Stimulated activated CD8-positive, alpha-beta memory T cell treated with anti-CD3 and anti-CD28 coated beads, Interleukin-12 subunit alpha, Interleukin-12 subunit beta, amount 100 ng/mL, for 4 hours (primary cell): ENCODE data around the gene NR1H4.
"Not testable (repeated sequence)": the region's sequence is repeated elsewhere in the genome, so short reads cannot be mapped to it uniquely, and the experiment has no call there.

Source experiments
- DNase-seq: peaks from one replicate; pipeline ENCODE4 v3.0.0-alpha.2; 2020; ENCODE audit warnings: low read depth

Gene NR1H4

GRCh38 chr12:100567945-100568344, 94.3 kb downstream of the NR1H4 start:
- DNase-seq: no peak

GRCh38 chr12:100572184-100572583, 98.5 kb downstream of the NR1H4 start:
- no peak for DNase-seq

GRCh38 chr12:100573292-100574186, 99.9 kb downstream of the NR1H4 start, which contains the start of gene GAS2L3:
GAS2L3 (plus strand) TSS chr12:100573684; CDS start chr12:100594905, 21,221 bp downstream.
- DNase-seq: peak; percentile 29

- DNase-seq: no peak
Observed at GRCh38 chr12:100574187-100575074, 100.8 kb downstream of the NR1H4 start.

- no peak for DNase-seq
Observed at GRCh38 chr12:100576331-100577036, 102.8 kb downstream of the NR1H4 start.

- no peak for DNase-seq
Observed at GRCh38 chr12:100578923-100579322, 105.3 kb downstream of the NR1H4 start.

GRCh38 chr12:100579844-100580243, 106.2 kb downstream of the NR1H4 start:
- DNase-seq: no peak

GRCh38 chr12:100584256-100584655, 110.6 kb downstream of the NR1H4 start:
- DNase-seq: no peak

- no peak for DNase-seq
Observed at GRCh38 chr12:100591979-100592378, 118.3 kb downstream of the NR1H4 start.

GRCh38 chr12:100593490-100593889, 119.8 kb downstream of the NR1H4 start:
- no peak for DNase-seq

GRCh38 chr12:100601626-100602025, 128.0 kb downstream of the NR1H4 start:
- DNase-seq: no peak

GRCh38 chr12:100602997-100603396, 129.3 kb downstream of the NR1H4 start:
- not testable (repeated sequence) for DNase-seq

GRCh38 chr12:100608776-100609175, 135.1 kb downstream of the NR1H4 start:
- DNase-seq: no peak

- no peak for DNase-seq
Observed at GRCh38 chr12:100610666-100611430, 137.2 kb downstream of the NR1H4 start.

- no peak for DNase-seq
Observed at GRCh38 chr12:100612606-100613005, 138.9 kb downstream of the NR1H4 start.
